ENCODE measurements around the gene NAPB.

NAPB gene

GRCh38 chr20:23341073-23341472 is 80.2 kb downstream of the NAPB start:
- TF ChIP-seq CTCF (IDR thresholded peaks at IDR 0.05; ENCODE audit: control insufficient read depth, insufficient read depth, low read depth, low read length, missing control alignments) = no peak
- DNase-seq (ENCODE audit: low read depth) = no peak
- no peak overlapping the region for H3K4me3 ChIP-seq (ENCODE audit: control insufficient read depth, low read depth, low read length)

GRCh38 chr20:23340524-23340923 is 80.8 kb downstream of the NAPB start:
- peak; percentile 74 for TF ChIP-seq CTCF (IDR thresholded peaks at IDR 0.05; ENCODE audit: control insufficient read depth, insufficient read depth, low read depth, low read length, missing control alignments)
- DNase-seq (ENCODE audit: low read depth) = peak; percentile 28
- no peak overlapping the region for H3K4me3 ChIP-seq (ENCODE audit: control insufficient read depth, low read depth, low read length)

GRCh38 chr20:23339986-23340385 is 81.3 kb downstream of the NAPB start:
- no peak overlapping the region for H3K4me3 ChIP-seq (ENCODE audit: control insufficient read depth, low read depth, low read length)
- no peak for TF ChIP-seq CTCF (IDR thresholded peaks at IDR 0.05; ENCODE audit: control insufficient read depth, insufficient read depth, low read depth, low read length, missing control alignments)
- DNase-seq (ENCODE audit: low read depth) = no peak

GRCh38 chr20:23337312-23337711 is 84.0 kb downstream of the NAPB start:
- TF ChIP-seq CTCF (IDR thresholded peaks at IDR 0.05; ENCODE audit: control insufficient read depth, insufficient read depth, low read depth, low read length, missing control alignments) = no peak
- no peak for DNase-seq (ENCODE audit: low read depth)
- no peak overlapping the region for H3K4me3 ChIP-seq (ENCODE audit: control insufficient read depth, low read depth, low read length)

GRCh38 chr20:23336476-23336875 is 84.8 kb downstream of the NAPB start:
- no peak overlapping the region for H3K4me3 ChIP-seq (ENCODE audit: control insufficient read depth, low read depth, low read length)
- no peak for TF ChIP-seq CTCF (IDR thresholded peaks at IDR 0.05; ENCODE audit: control insufficient read depth, insufficient read depth, low read depth, low read length, missing control alignments)
- no peak for DNase-seq (ENCODE audit: low read depth)

- no peak for DNase-seq (ENCODE audit: low read depth)
- no peak overlapping the region for H3K4me3 ChIP-seq (ENCODE audit: control insufficient read depth, low read depth, low read length)
- TF ChIP-seq CTCF (IDR thresholded peaks at IDR 0.05; ENCODE audit: control insufficient read depth, insufficient read depth, low read depth, low read length, missing control alignments) = no peak
These were observed 85.8 kb downstream of the NAPB start for GRCh38 chr20:23335521-23335920.

GRCh38 chr20:23334111-23334510 is 87.2 kb downstream of the NAPB start:
- DNase-seq (ENCODE audit: low read depth) = no peak
- TF ChIP-seq CTCF (IDR thresholded peaks at IDR 0.05; ENCODE audit: control insufficient read depth, insufficient read depth, low read depth, low read length, missing control alignments) = no peak
- no peak overlapping the region for H3K4me3 ChIP-seq (ENCODE audit: control insufficient read depth, low read depth, low read length)

Data from AG09309 (cell line).